Right atrium auricular region (tissue), 2 donors: ENCODE results near the gene MXI1. TPM values are rescaled to one million over a fixed set of nuclear protein-coding genes. Genes with fewer than 3 reads are reported as not detected.

Source experiments
- DNase-seq: peaks from one replicate; pipeline ENCODE4 v3.0.0-alpha.2; 2019; ENCODE audit warnings: low spot score
- H3K27ac ChIP-seq, 2 donors: fragments of 200-600 bp; sonication (generic); 1 replicate in 1 of 2; 2 replicates in 1 of 2; pipeline ENCODE4 v1.5.1; 2016 to 2019
- H3K27me3 ChIP-seq, 2 donors: fragments of 200-600 bp; sonication (generic); one replicate each; pipeline versions ENCODE4 v1.5.1 to v1.6.0; 2017 to 2019
- H3K36me3 ChIP-seq: fragments of 200-600 bp; sonication (generic); one replicate; pipeline ENCODE4 v1.5.1; 2016
- H3K4me1 ChIP-seq, 2 donors: fragments of 200-600 bp; sonication (generic); one replicate each; pipeline versions ENCODE4 v1.5.1 to v1.6.0; 2017 to 2019
- H3K4me3 ChIP-seq, 2 donors: fragments of 200-600 bp; sonication (generic); 1 replicate in 1 of 2; 2 replicates in 1 of 2; pipeline ENCODE4 v1.5.1; 2017 to 2019; ENCODE audit warnings: mild to moderate bottlenecking in 1 of 2, moderate library complexity in 1 of 2
- H3K9me3 ChIP-seq, 2 donors: fragments of 200-600 bp; sonication (generic); one replicate each; pipeline ENCODE4 v1.5.1; 2019
- total RNA-seq, 2 donors: library from RNA; depleted of rRNA; stranded (reverse); fragments of >200 nt; gene quantifications; one replicate each; pipeline ENCODE4 v1.1.0, GENCODE V29; 2016
- TF ChIP-seq, protein P1 (sequence below), 2 donors: fragments of 200-600 bp; sonication (generic); IDR thresholded peaks; one replicate each; pipeline ENCODE4 v1.5.1; 2019; ENCODE audit warnings: antibody characterized with exemption in 2 of 2

The MXI1 gene
- total RNA-seq, 2 donors from 2014 or later: 50.8 to 78.8 TPM

DNA sequence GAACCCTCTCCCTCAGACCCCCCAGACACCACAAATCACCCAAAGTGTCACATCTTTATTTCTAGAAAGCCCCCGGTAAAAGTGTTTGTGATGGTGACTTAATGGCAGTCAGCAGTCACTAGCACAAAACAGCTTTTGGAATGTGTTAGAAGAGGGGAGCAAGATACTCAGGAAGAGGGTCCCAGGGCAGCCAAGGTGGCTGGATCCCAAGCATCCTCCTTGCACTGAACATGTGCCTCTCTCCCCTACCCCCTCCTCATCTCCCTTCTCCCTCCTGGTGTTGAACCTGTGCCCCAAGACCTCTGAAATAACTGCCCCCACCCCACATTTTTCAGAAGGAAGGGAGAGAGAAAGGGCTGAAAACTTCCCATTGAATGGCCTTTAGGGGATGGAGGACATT lies 37.8 kb upstream of the MXI1 start:
- TF ChIP-seq, protein P1, sequence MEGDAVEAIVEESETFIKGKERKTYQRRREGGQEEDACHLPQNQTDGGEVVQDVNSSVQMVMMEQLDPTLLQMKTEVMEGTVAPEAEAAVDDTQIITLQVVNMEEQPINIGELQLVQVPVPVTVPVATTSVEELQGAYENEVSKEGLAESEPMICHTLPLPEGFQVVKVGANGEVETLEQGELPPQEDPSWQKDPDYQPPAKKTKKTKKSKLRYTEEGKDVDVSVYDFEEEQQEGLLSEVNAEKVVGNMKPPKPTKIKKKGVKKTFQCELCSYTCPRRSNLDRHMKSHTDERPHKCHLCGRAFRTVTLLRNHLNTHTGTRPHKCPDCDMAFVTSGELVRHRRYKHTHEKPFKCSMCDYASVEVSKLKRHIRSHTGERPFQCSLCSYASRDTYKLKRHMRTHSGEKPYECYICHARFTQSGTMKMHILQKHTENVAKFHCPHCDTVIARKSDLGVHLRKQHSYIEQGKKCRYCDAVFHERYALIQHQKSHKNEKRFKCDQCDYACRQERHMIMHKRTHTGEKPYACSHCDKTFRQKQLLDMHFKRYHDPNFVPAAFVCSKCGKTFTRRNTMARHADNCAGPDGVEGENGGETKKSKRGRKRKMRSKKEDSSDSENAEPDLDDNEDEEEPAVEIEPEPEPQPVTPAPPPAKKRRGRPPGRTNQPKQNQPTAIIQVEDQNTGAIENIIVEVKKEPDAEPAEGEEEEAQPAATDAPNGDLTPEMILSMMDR (IDR thresholded peaks at IDR 0.05): no peak
- Histone ChIP-seq H3K36me3 (no peaks in the 10 kb centered on the region), H3K27me3 (peaks cover 0 to 7% of the 10 kb centered on the region in 2 donors), H3K27ac (no peak overlapping the region), H3K9me3 (no peaks in the 10 kb centered on the region), H3K4me3 (no peak overlapping the region), H3K4me1 (peaks cover 0 to 32% of the 10 kb centered on the region in 2 donors)
- DNase-seq: peak; percentile 18

DNA sequence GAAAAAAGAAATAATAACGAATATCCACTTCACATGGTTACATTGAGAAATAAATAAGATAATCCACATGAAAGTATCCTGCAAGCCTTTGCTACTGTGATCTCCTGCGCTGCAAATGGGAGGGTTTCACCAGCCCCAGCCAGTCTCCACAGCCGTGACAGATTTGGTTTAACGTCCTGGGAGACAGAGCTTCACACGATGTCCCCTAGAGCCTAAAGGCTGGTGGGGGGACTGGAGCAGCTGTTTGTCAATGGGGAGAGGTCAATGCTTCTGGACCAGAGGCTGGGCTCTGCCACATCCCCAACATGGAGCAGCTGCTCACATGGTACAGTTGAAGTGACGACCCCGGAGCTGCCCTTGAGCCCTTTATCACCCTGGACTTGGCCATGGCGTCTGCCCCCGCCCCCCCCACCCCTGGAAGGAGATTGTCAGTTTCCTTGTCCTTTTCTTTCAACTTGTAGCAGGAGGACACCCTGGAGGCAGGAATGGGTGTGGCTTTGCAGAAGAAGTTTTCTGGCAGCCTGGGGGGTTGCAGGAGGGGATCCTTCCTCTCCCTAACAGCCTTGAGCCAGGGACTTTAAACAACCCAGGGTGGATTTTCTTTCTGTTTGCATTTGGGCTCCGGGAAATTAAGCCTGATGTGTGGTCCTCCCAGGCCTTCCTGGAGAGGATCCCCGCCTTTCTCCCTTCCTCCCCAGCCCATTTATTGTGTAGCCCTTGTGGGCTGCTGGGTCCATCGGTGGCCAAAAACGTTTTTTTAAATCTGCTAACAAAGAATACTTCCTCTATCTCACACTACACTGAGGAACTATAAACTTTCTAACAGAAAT lies 37.0 kb upstream of the MXI1 start:
- Histone ChIP-seq H3K27ac (peak overlapping the region in 1 of 2 donors; percentile 27), H3K4me3 (no peak overlapping the region), H3K36me3 (no peaks in the 10 kb centered on the region), H3K4me1 (peaks cover 0 to 35% of the 10 kb centered on the region in 2 donors), H3K27me3 (peaks cover 0 to 7% of the 10 kb centered on the region in 2 donors), H3K9me3 (no peaks in the 10 kb centered on the region)
- DNase-seq: peak; percentile 56
- TF ChIP-seq, protein P1 (IDR thresholded peaks at IDR 0.05): no peak

DNA sequence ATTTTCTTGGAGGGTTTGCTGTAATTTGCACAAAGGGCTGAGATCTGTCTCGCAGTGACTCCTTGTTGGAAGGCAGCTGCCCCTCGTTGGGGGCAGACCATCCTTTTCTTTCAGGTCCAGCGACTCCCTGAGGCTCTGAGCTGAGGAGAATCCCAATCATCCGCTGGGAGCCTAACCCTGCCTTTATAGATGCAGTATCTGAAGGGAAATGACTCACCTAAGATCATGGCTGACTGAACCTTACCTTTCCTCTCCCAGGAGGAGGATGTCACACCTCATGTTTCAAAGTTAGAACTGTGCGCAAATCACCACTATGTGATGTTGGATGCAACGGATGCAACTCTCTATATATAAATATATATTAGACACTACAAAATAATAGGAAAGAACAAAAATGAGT lies 36.4 kb upstream of the MXI1 start:
- Histone ChIP-seq H3K27ac (peak overlapping the region in 1 of 2 donors; percentile 27), H3K4me1 (peaks cover 0 to 42% of the 10 kb centered on the region in 2 donors), H3K4me3 (no peak overlapping the region), H3K36me3 (no peaks in the 10 kb centered on the region), H3K27me3 (peaks cover 0 to 7% of the 10 kb centered on the region in 2 donors), H3K9me3 (no peaks in the 10 kb centered on the region)
- TF ChIP-seq, protein P1 (IDR thresholded peaks at IDR 0.05): no peak
- DNase-seq: no peak

DNA sequence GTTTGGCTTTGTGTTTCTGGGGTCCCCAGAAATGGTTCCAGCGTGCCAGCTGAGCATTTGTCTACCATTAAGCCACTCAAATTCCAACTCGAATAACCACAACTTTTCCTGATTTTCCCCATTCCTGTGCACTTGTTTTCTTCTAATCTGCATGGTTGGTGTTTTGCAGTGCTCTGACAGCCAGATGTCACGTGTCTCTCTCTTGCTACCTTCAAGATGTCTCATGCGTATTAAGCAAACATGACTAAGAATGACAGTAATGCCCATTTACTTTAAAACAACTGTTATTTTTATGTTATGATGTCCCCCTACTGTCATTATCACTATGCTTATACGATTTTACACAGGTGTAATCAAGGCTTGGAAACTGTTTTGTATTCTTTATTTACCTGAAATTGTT lies 35.2 kb upstream of the MXI1 start:
- H3K4me1 ChIP-seq: peaks cover 0 to 49% of the 10 kb centered on the region in 2 donors
- H3K4me3 ChIP-seq: no peak overlapping the region
- no peaks in the 10 kb centered on the region for H3K36me3 ChIP-seq
- TF ChIP-seq, protein P1 (IDR thresholded peaks at IDR 0.05): no peak
- H3K27me3 ChIP-seq: peaks cover 0 to 3% of the 10 kb centered on the region in 2 donors
- no peak for DNase-seq
- H3K9me3 ChIP-seq: no peaks in the 10 kb centered on the region
- H3K27ac ChIP-seq: no peak overlapping the region

DNA sequence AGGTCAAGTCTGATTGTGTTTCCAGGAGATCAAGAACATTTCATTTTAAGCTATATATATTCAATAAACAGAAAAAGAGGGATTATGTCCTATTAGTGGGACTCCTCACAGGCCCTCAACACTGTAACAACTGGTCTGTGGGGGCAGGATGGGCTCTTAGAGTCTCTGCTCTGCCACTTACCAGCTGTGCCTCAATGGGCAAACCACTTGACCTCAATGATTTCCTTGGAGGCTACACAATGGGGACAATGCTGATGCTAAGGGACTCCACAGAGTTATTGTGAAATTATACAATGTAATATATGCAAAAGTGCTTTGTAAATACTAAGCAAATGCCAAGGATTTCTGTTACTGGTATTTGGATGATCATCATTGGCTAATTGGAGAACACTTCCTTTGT lies 33.2 kb upstream of the MXI1 start:
- H3K4me3 ChIP-seq: no peak overlapping the region
- H3K4me1 ChIP-seq: peaks cover 0 to 35% of the 10 kb centered on the region in 2 donors
- no peaks in the 10 kb centered on the region for H3K9me3 ChIP-seq
- H3K36me3 ChIP-seq: no peaks in the 10 kb centered on the region
- H3K27me3 ChIP-seq: no peaks in the 10 kb centered on the region
- TF ChIP-seq, protein P1 (IDR thresholded peaks at IDR 0.05): no peak
- DNase-seq: no peak
- H3K27ac ChIP-seq: no peak overlapping the region
